ENCODE data around the gene MREG.

The MREG gene

DNA sequence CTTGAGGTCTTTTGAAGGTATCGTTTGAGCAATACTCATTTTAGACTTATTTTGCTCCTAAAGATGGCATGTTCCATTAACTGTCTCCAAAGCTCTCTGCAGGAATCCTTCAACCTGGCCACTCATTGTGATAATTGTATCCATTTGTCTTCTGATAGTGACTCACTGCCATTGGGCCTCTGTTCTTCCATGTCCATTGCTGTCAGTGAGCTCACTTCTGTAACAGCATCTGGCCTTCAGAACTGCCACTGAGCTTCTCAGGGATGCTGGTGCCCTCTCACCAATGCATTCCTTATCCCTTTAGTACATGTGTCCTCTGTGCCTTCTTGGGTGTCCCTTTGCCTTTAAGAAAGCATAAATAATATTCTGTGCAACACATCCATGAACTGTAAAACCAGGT lies 71.6 kb downstream of the MREG start:
- H3K9ac ChIP-seq (ENCODE audit: low read length), result no peak overlapping the region
- H3K9me3 ChIP-seq (ENCODE audit: insufficient read depth, low read depth, low read length), result no peaks in the 10 kb centered on the region
- H2BK12ac ChIP-seq (ENCODE audit: low read length), result no peak overlapping the region
- peaks cover 0 to 2% of the 10 kb centered on the region in 2 experiments for H3K36me3 ChIP-seq (ENCODE audit: control insufficient read depth in 1 of 2, insufficient read depth in 2 of 2, low read length in 2 of 2)
- H3K4ac ChIP-seq (ENCODE audit: low read depth, low read length), result no peak overlapping the region
- H3K4me2 ChIP-seq (ENCODE audit: low read length), result no peak overlapping the region
- no CpG with 5 or more reads among the region's 1 CpG for WGBS (ENCODE audit: extremely low coverage, insufficient coverage, insufficient read length)
- no peak overlapping the region for H3K23ac ChIP-seq (ENCODE audit: low read length)
- H3K4me1 ChIP-seq (ENCODE audit: control insufficient read depth in 1 of 2, insufficient read depth in 2 of 2, low read length in 2 of 2), result peaks cover 0 to 2% of the 10 kb centered on the region in 2 experiments
- H3K79me1 ChIP-seq (ENCODE audit: low read length), result no peaks in the 10 kb centered on the region
- H3K4me3 ChIP-seq (ENCODE audit: low read depth, low read length), result no peak overlapping the region
- H2AK5ac ChIP-seq (ENCODE audit: low read length), result no peak overlapping the region
- no peak overlapping the region for H4K12ac ChIP-seq (ENCODE audit: low read depth, low read length)
- H3K14ac ChIP-seq (ENCODE audit: low read length), result no peak overlapping the region
- H3K18ac ChIP-seq (ENCODE audit: low read length), result no peak overlapping the region
- no peak overlapping the region for H4K91ac ChIP-seq (ENCODE audit: low read depth, low read length)
- H3K27me3 ChIP-seq (ENCODE audit: insufficient read depth, low read length), result no peaks in the 10 kb centered on the region
- H3K79me2 ChIP-seq (ENCODE audit: control insufficient read depth, insufficient read depth, low read length, poor library complexity), result no peaks in the 10 kb centered on the region
- DNase-seq, result peak in 1 of 2 donors; percentile 33
- H4K8ac ChIP-seq (ENCODE audit: low read depth, low read length), result no peak overlapping the region
- no peak overlapping the region for H3K27ac ChIP-seq (ENCODE audit: low read depth, low read length)
- no peak overlapping the region for H2BK5ac ChIP-seq (ENCODE audit: low read depth, low read length, poor library complexity)
- no peak overlapping the region for H2BK120ac ChIP-seq (ENCODE audit: insufficient read depth, low read length, poor library complexity)
- no peak overlapping the region for H2AFZ ChIP-seq (ENCODE audit: insufficient read depth, low read length, poor library complexity)

DNA sequence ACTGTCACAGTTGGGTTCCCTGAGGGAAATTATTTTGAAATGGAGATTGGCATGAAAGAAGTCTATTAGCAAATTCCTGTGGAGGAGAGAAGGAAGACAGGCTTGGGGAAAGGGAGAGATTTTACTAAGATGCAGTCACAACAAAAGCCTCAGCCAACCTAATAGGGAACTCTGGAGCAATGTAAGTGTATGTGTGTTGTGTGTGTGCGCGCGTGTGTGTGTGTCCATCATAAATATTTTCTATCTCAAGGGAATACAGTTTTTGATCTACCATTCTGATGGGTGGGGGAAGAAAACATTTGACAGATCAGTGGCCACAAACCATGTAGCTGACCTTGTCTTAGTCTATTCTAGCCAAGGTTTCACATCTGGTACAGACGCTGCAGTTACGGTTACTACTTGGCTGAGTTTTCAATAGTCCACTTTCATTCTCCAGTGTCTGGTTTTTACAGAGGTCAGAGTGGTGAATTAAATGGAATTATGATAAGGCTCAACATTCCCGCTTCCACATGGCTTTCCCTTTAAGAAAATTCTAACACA lies 72.6 kb downstream of the MREG start:
- H3K36me3 ChIP-seq (ENCODE audit: control insufficient read depth in 1 of 2, insufficient read depth in 2 of 2, low read length in 2 of 2), result peaks cover 0 to 2% of the 10 kb centered on the region in 2 experiments
- H3K4me1 ChIP-seq (ENCODE audit: control insufficient read depth in 1 of 2, insufficient read depth in 2 of 2, low read length in 2 of 2), result peaks cover 0 to 2% of the 10 kb centered on the region in 2 experiments
- H3K14ac ChIP-seq (ENCODE audit: low read length), result no peak overlapping the region
- H4K91ac ChIP-seq (ENCODE audit: low read depth, low read length), result no peak overlapping the region
- H3K27ac ChIP-seq (ENCODE audit: low read depth, low read length), result no peak overlapping the region
- H2AK5ac ChIP-seq (ENCODE audit: low read length), result no peak overlapping the region
- no peak overlapping the region for H2BK5ac ChIP-seq (ENCODE audit: low read depth, low read length, poor library complexity)
- DNase-seq, result no peak
- no peak overlapping the region for H4K8ac ChIP-seq (ENCODE audit: low read depth, low read length)
- H3K4me3 ChIP-seq (ENCODE audit: low read depth, low read length), result no peak overlapping the region
- H2AFZ ChIP-seq (ENCODE audit: insufficient read depth, low read length, poor library complexity), result no peak overlapping the region
- no peak overlapping the region for H3K4me2 ChIP-seq (ENCODE audit: low read length)
- H3K79me1 ChIP-seq (ENCODE audit: low read length), result no peaks in the 10 kb centered on the region
- no peaks in the 10 kb centered on the region for H3K79me2 ChIP-seq (ENCODE audit: control insufficient read depth, insufficient read depth, low read length, poor library complexity)
- H3K23ac ChIP-seq (ENCODE audit: low read length), result no peak overlapping the region
- H4K12ac ChIP-seq (ENCODE audit: low read depth, low read length), result no peak overlapping the region
- H3K18ac ChIP-seq (ENCODE audit: low read length), result no peak overlapping the region
- no peak overlapping the region for H2BK120ac ChIP-seq (ENCODE audit: insufficient read depth, low read length, poor library complexity)
- no peaks in the 10 kb centered on the region for H3K27me3 ChIP-seq (ENCODE audit: insufficient read depth, low read length)
- H2BK12ac ChIP-seq (ENCODE audit: low read length), result no peak overlapping the region
- H3K4ac ChIP-seq (ENCODE audit: low read depth, low read length), result no peak overlapping the region
- H3K9ac ChIP-seq (ENCODE audit: low read length), result no peak overlapping the region
- no CpG with 5 or more reads among the region's 6 CpGs for WGBS (ENCODE audit: extremely low coverage, insufficient coverage, insufficient read length)
- H3K9me3 ChIP-seq (ENCODE audit: insufficient read depth, low read depth, low read length), result no peaks in the 10 kb centered on the region

DNA sequence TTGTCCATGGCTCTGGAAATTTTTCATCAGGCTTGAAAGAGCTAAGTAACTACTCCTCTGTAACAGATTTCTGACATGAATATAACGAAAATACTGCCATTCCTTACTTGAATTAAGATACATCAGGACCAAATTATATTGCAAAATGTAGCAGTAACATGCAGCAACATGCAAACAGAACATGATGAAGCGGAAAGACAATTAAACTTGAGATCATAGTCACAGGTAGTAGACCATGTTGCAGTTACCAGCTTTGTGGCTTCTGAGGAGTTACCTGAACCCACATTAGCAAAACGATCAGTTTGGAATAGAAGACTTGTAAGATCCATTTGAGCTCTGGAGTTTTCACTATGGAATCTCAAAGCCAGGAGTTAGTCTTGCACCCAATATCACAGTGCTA lies 76.2 kb downstream of the MREG start:
- Histone ChIP-seq H2AFZ (ENCODE audit: insufficient read depth, low read length, poor library complexity) (no peak overlapping the region), H4K8ac (ENCODE audit: low read depth, low read length) (no peak overlapping the region), H4K12ac (ENCODE audit: low read depth, low read length) (no peak overlapping the region), H3K23ac (ENCODE audit: low read length) (no peak overlapping the region), H3K36me3 (ENCODE audit: control insufficient read depth in 1 of 2, insufficient read depth in 2 of 2, low read length in 2 of 2) (no peaks in the 10 kb centered on the region), H3K18ac (ENCODE audit: low read length) (no peak overlapping the region), H2BK120ac (ENCODE audit: insufficient read depth, low read length, poor library complexity) (no peak overlapping the region), H3K4ac (ENCODE audit: low read depth, low read length) (no peak overlapping the region), H2BK12ac (ENCODE audit: low read length) (no peak overlapping the region), H3K9me3 (ENCODE audit: insufficient read depth, low read depth, low read length) (no peaks in the 10 kb centered on the region), H3K27me3 (ENCODE audit: insufficient read depth, low read length) (no peaks in the 10 kb centered on the region), H3K14ac (ENCODE audit: low read length) (no peak overlapping the region), H3K79me1 (ENCODE audit: low read length) (no peaks in the 10 kb centered on the region), H3K4me1 (ENCODE audit: control insufficient read depth in 1 of 2, insufficient read depth in 2 of 2, low read length in 2 of 2) (no peaks in the 10 kb centered on the region), H3K79me2 (ENCODE audit: control insufficient read depth, insufficient read depth, low read length, poor library complexity) (no peaks in the 10 kb centered on the region), H2AK5ac (ENCODE audit: low read length) (no peak overlapping the region), H2BK5ac (ENCODE audit: low read depth, low read length, poor library complexity) (no peak overlapping the region), H3K4me2 (ENCODE audit: low read length) (no peak overlapping the region), H4K91ac (ENCODE audit: low read depth, low read length) (no peak overlapping the region), H3K27ac (ENCODE audit: low read depth, low read length) (no peak overlapping the region), H3K4me3 (ENCODE audit: low read depth, low read length) (no peak overlapping the region), H3K9ac (ENCODE audit: low read length) (no peak overlapping the region)
- no CpG with 5 or more reads among the region's 3 CpGs for WGBS (ENCODE audit: extremely low coverage, insufficient coverage, insufficient read length)
- no peak for DNase-seq

DNA sequence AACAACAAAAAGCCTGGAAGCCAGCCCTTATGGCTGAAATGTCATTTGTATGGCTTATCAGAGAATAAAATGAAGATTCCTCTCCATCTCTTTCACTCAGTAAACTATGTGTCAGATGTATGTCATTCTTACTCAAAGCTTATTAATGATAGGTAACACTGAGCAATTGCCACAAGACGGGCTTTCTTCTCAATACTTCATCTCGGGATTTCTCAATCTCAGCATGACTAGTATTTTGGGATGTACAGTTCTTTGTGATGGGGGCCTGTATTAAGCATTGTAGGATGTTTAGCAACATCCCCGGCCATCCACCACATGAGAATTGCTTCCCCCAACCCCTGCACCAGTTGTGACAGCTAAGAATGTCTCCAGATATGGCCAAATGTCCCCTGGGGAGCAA lies 80.2 kb downstream of the MREG start:
- H3K79me2 ChIP-seq (ENCODE audit: control insufficient read depth, insufficient read depth, low read length, poor library complexity), result no peaks in the 10 kb centered on the region
- H2BK5ac ChIP-seq (ENCODE audit: low read depth, low read length, poor library complexity), result no peak overlapping the region
- no peak overlapping the region for H3K18ac ChIP-seq (ENCODE audit: low read length)
- no peak for DNase-seq
- no peak overlapping the region for H2BK120ac ChIP-seq (ENCODE audit: insufficient read depth, low read length, poor library complexity)
- H3K79me1 ChIP-seq (ENCODE audit: low read length), result peaks cover 11% of the 10 kb centered on the region
- no peak overlapping the region for H2AFZ ChIP-seq (ENCODE audit: insufficient read depth, low read length, poor library complexity)
- H4K12ac ChIP-seq (ENCODE audit: low read depth, low read length), result no peak overlapping the region
- no peak overlapping the region for H3K23ac ChIP-seq (ENCODE audit: low read length)
- H2BK12ac ChIP-seq (ENCODE audit: low read length), result no peak overlapping the region
- no peaks in the 10 kb centered on the region for H3K36me3 ChIP-seq (ENCODE audit: control insufficient read depth in 1 of 2, insufficient read depth in 2 of 2, low read length in 2 of 2)
- H2AK5ac ChIP-seq (ENCODE audit: low read length), result no peak overlapping the region
- no peaks in the 10 kb centered on the region for H3K27me3 ChIP-seq (ENCODE audit: insufficient read depth, low read length)
- no peak overlapping the region for H3K14ac ChIP-seq (ENCODE audit: low read length)
- H3K4me2 ChIP-seq (ENCODE audit: low read length), result no peak overlapping the region
- H4K91ac ChIP-seq (ENCODE audit: low read depth, low read length), result no peak overlapping the region
- WGBS (ENCODE audit: extremely low coverage, insufficient coverage, insufficient read length), result no CpG with 5 or more reads among the region's 3 CpGs
- H3K27ac ChIP-seq (ENCODE audit: low read depth, low read length), result no peak overlapping the region
- H3K9me3 ChIP-seq (ENCODE audit: insufficient read depth, low read depth, low read length), result no peaks in the 10 kb centered on the region
- no peak overlapping the region for H4K8ac ChIP-seq (ENCODE audit: low read depth, low read length)
- no peak overlapping the region for H3K4me3 ChIP-seq (ENCODE audit: low read depth, low read length)
- no peak overlapping the region for H3K4ac ChIP-seq (ENCODE audit: low read depth, low read length)
- peaks cover 7 to 13% of the 10 kb centered on the region in 2 experiments for H3K4me1 ChIP-seq (ENCODE audit: control insufficient read depth in 1 of 2, insufficient read depth in 2 of 2, low read length in 2 of 2)
- H3K9ac ChIP-seq (ENCODE audit: low read length), result no peak overlapping the region
